ENCODE results near the gene VWA5B1.

Gene VWA5B1

GRCh38 chr1:20390589-20391331 is 100.1 kb downstream of the VWA5B1 start:
- no peak for DNase-seq (ENCODE audit: low read depth)
- TF ChIP-seq, protein P1, sequence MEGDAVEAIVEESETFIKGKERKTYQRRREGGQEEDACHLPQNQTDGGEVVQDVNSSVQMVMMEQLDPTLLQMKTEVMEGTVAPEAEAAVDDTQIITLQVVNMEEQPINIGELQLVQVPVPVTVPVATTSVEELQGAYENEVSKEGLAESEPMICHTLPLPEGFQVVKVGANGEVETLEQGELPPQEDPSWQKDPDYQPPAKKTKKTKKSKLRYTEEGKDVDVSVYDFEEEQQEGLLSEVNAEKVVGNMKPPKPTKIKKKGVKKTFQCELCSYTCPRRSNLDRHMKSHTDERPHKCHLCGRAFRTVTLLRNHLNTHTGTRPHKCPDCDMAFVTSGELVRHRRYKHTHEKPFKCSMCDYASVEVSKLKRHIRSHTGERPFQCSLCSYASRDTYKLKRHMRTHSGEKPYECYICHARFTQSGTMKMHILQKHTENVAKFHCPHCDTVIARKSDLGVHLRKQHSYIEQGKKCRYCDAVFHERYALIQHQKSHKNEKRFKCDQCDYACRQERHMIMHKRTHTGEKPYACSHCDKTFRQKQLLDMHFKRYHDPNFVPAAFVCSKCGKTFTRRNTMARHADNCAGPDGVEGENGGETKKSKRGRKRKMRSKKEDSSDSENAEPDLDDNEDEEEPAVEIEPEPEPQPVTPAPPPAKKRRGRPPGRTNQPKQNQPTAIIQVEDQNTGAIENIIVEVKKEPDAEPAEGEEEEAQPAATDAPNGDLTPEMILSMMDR (IDR thresholded peaks at IDR 0.05; ENCODE audit: low read length, missing control alignments) = no peak
- no peak overlapping the region for H3K4me3 ChIP-seq (replicated peaks; ENCODE audit: low read depth, low read length)

- no peak overlapping the region for H3K4me3 ChIP-seq (replicated peaks; ENCODE audit: low read depth, low read length)
- no peak for DNase-seq (ENCODE audit: low read depth)
- TF ChIP-seq, protein P1 (IDR thresholded peaks at IDR 0.05; ENCODE audit: low read length, missing control alignments) = no peak
These were observed 104.6 kb downstream of the VWA5B1 start for GRCh38 chr1:20395255-20395654.

- TF ChIP-seq, protein P1 (IDR thresholded peaks at IDR 0.05; ENCODE audit: low read length, missing control alignments) = no peak
- DNase-seq (ENCODE audit: low read depth) = no peak
- no peak overlapping the region for H3K4me3 ChIP-seq (replicated peaks; ENCODE audit: low read depth, low read length)
These were observed 108.1 kb downstream of the VWA5B1 start for GRCh38 chr1:20398744-20399143.

DNA sequence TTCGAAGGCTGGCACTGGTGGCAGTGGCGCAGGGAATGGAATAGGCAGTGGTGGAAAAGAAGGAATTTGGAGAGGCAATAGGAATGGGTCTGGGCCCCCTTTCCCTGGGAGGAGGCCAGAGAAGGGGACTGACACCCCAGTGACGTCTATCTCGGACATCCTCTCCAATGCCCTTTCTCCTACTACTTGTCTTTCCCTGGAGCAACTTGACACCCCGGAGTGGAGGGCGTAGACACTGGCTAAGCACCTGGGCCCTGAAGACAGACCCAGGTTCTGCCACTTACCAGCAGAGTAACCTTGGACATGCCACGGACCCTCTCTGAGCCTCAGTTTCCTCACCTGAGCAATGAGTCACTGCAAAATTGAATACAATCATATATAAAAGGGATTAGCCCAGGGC is 108.5 kb downstream of the VWA5B1 start:
- TF ChIP-seq, protein P1 (IDR thresholded peaks at IDR 0.05; ENCODE audit: low read length, missing control alignments) = no peak
- no peak for DNase-seq (ENCODE audit: low read depth)
- no peak overlapping the region for H3K4me3 ChIP-seq (replicated peaks; ENCODE audit: low read depth, low read length)

- DNase-seq (ENCODE audit: low read depth) = no peak
These were observed 109.0 kb downstream of the VWA5B1 start for GRCh38 chr1:20399606-20400180.

DNA sequence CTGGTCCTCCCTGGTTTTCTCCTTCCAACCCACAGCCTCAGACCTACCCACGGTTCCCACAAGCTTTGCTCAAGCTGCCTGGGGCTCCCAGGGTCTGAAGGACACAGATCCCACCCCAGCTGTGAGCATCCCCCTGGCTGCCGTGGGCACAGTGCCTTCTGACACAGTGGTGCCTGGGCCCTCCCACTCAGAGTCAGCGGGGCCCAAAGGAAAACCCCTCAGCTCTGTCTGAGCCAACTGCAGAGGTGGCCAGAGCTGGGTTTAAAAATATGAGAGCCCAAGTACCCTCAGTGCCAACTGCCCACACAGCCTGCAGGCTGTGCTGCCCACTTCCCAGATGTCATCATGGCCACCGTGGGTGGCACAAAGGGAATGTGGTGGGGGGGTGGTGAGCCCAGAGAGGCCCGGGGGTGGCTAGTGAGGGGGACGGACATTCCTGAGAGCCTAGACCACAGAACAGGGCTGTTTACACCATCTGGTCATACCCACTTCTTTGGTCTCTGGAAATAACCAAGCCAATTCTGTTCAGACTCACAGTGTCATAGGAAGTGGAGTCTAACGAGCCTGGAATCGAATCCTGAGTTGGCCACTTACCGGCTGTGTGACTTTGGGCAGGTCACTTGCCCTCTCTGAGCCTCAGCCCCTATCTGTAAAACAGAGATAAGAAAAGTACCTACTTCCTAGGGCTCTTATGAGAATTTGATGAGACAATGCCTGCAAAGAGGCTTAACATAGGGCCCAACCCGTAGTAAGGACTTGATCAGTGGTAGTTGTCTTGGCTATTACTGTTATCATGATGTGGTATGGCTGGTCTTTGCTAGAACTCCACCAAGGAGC is 109.9 kb downstream of the VWA5B1 start:
- no peak overlapping the region for H3K4me3 ChIP-seq (replicated peaks; ENCODE audit: low read depth, low read length)
- TF ChIP-seq, protein P1 (IDR thresholded peaks at IDR 0.05; ENCODE audit: low read length, missing control alignments) = no peak
- DNase-seq (ENCODE audit: low read depth) = no peak

More at GRCh38 chr1:20399606-20400180, 109.0 kb downstream of the VWA5B1 start:
- TF ChIP-seq, protein P1 (IDR thresholded peaks at IDR 0.05; ENCODE audit: low read length, missing control alignments) = no peak
- no peak overlapping the region for H3K4me3 ChIP-seq (replicated peaks; ENCODE audit: low read depth, low read length)
